Prostate gland (tissue), 2 donors: ENCODE data around the gene NTRK2. TPM values are rescaled to one million over a fixed set of nuclear protein-coding genes. Genes with fewer than 3 reads are reported as not detected.

Experiments
- DNase-seq: peaks from one replicate; pipeline ENCODE4 v3.0.0-alpha.2; 2019; ENCODE audit warnings: low spot score
- H3K27ac ChIP-seq, 2 donors: fragments of 200-600 bp; sonication (generic); 2 replicates each; pipeline ENCODE4 v1.5.1; 2017 to 2019
- H3K27me3 ChIP-seq: fragments of 200-600 bp; sonication (generic); replicated peaks from 2 replicates; pipeline ENCODE4 v1.5.1; 2019; ENCODE audit not compliant: insufficient read depth
- H3K36me3 ChIP-seq, 2 donors: fragments of 200-600 bp; sonication (generic); 1 replicate in 1 of 2; 2 replicates in 1 of 2; pipeline versions ENCODE4 v1.5.1 to v1.8.1; 2017 to 2019
- H3K4me1 ChIP-seq: fragments of 200-600 bp; sonication (generic); replicated peaks from 2 replicates; pipeline ENCODE4 v1.5.1; 2019
- H3K4me3 ChIP-seq, 2 donors: fragments of 200-600 bp; sonication (generic); 2 replicates each; pipeline ENCODE4 v1.5.1; 2017 to 2019
- H3K9me3 ChIP-seq: fragments of 200-600 bp; sonication (generic); 2 replicates; pipeline ENCODE4 v1.5.1; 2017
- POLR2A ChIP-seq: fragments of 450-650 bp; IDR thresholded peaks from one replicate; pipeline ENCODE4 v1.6.1; 2016; ENCODE audit warnings: antibody characterized with exemption, mild to moderate bottlenecking
- POLR2AphosphoS5 ChIP-seq: sonication (generic); formaldehyde crosslinking; IDR thresholded peaks from one replicate; pipeline ENCODE4 v1.6.1; 2017; ENCODE audit warnings: antibody characterized with exemption
- WGBS: methylation state at CpG from one replicate; pipeline ENCODE4 v1.1.5; 2018; 5-methylcytosine and 5-hydroxymethylcytosine counted together
- intact Hi-C: fragments of 100-400 bp; cut with DNase I; formaldehyde crosslinking; loops from one replicate; pipeline ENCODE4 v1.14.2; 2022
- total RNA-seq, 2 donors: library from RNA; depleted of rRNA; stranded (reverse); fragments of >200 nt; gene quantifications; one replicate each; pipeline ENCODE4 v1.1.0, GENCODE V29; 2016
- TF ChIP-seq, protein P1 (sequence below), 4 experiments: fragments of 200-600 bp in 2 of 4; fragments of 450-650 bp in 2 of 4; sonication (generic) in 2 of 4; IDR thresholded peaks; 1 replicate in 3 of 4; 2 replicates in 1 of 4; pipeline ENCODE4 v1.5.1; 2016 to 2019; ENCODE audit warnings: antibody characterized with exemption in 4 of 4, mild to moderate bottlenecking in 2 of 4, moderate library complexity in 2 of 4

Gene NTRK2
- total RNA-seq: 10 to 100 TPM in 1 of 2 donors, 1 to 10 TPM in 1; 2.3 to 11.1 TPM

DNA sequence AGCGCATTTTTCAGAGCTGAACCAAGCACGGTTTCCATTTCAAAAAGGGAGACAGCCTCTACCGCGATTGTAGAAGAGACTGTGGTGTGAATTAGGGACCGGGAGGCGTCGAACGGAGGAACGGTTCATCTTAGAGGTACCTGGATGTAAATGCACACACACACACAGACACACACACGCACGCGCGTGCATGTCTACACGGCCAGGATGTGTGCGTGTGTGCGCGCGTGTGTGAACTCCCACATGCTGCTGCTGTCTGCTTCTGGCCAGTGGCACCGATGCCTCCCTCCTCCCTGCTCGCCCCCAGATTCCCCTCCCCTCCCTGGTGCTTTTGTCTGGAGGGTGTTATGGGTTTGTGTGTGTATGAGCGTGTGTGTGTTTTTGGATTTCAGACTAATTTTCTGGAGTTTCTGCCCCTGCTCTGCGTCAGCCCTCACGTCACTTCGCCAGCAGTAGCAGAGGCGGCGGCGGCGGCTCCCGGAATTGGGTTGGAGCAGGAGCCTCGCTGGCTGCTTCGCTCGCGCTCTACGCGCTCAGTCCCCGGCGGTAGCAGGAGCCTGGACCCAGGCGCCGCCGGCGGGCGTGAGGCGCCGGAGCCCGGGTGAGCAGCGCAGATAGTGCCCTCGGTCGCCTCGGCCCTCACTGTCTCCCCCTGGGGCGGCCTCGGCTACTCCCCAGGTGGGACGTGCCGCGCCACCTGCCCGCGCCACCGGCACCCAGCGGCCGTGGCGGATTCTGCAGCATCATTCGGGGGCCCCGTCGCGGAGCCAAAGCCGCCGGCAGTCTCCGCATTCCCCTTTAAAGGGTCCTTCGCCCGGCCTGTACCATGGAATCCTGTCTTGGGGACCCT, at the start of gene NTRK2:
Gene NTRK2 (plus strand): TSS at position 442 of the 850 bp plus-strand sequence. CDS start 1,020 bp downstream, outside the sequence.
- Histone ChIP-seq H3K4me3 (peak within 1 kb of the TSS; percentile 20 to 31), H3K9me3 (no peaks in the 10 kb centered on the region), H3K4me1 (peaks cover 2% of the 10 kb centered on the region), H3K27ac (peak within 1 kb of the TSS in 1 of 2 donors; percentile 2), H3K36me3 (no peaks in the 10 kb centered on the region), H3K27me3 (peaks cover 9% of the 10 kb centered on the region)
- intact Hi-C loops: no loop called here
- TF ChIP-seq POLR2A (no peak), POLR2AphosphoS5 (no peak)
- TF ChIP-seq, protein P1, sequence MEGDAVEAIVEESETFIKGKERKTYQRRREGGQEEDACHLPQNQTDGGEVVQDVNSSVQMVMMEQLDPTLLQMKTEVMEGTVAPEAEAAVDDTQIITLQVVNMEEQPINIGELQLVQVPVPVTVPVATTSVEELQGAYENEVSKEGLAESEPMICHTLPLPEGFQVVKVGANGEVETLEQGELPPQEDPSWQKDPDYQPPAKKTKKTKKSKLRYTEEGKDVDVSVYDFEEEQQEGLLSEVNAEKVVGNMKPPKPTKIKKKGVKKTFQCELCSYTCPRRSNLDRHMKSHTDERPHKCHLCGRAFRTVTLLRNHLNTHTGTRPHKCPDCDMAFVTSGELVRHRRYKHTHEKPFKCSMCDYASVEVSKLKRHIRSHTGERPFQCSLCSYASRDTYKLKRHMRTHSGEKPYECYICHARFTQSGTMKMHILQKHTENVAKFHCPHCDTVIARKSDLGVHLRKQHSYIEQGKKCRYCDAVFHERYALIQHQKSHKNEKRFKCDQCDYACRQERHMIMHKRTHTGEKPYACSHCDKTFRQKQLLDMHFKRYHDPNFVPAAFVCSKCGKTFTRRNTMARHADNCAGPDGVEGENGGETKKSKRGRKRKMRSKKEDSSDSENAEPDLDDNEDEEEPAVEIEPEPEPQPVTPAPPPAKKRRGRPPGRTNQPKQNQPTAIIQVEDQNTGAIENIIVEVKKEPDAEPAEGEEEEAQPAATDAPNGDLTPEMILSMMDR (IDR thresholded peaks at IDR 0.05): no peak
- no peak for DNase-seq
- WGBS: under 1% methylated on average over 48 of the region's 69 CpGs

DNA sequence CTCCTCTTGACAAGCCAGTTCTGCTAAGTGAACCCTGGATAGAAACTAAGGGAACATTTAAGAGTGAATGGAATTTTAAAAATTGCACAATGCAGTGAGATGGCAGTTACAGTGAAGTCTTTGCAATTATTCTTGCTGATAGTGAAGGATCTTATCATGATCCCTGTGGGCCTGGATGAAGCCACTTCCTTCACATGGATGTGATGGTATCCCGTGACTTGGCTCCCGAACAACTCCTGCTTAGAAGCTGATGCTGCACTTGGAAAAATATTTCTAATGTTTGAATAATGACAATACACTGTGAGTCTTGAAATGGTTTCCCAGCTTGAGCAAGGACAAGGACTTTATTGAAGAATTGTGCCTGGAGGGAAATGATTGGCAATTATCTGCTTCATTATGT, 49.2 kb upstream of the NTRK2 start:
- no peaks in the 10 kb centered on the region for H3K27me3 ChIP-seq
- intact Hi-C loops: no loop called here
- no peak overlapping the region for H3K27ac ChIP-seq
- no peak for DNase-seq
- 77% methylated on average over 2 of the region's 2 CpGs for WGBS
- no peaks in the 10 kb centered on the region for H3K4me1 ChIP-seq
- TF ChIP-seq POLR2AphosphoS5 (no peak), POLR2A (no peak)
- TF ChIP-seq, protein P1 (IDR thresholded peaks at IDR 0.05): no peak
- no peak overlapping the region for H3K4me3 ChIP-seq
- H3K9me3 ChIP-seq: no peaks in the 10 kb centered on the region
- no peaks in the 10 kb centered on the region for H3K36me3 ChIP-seq

DNA sequence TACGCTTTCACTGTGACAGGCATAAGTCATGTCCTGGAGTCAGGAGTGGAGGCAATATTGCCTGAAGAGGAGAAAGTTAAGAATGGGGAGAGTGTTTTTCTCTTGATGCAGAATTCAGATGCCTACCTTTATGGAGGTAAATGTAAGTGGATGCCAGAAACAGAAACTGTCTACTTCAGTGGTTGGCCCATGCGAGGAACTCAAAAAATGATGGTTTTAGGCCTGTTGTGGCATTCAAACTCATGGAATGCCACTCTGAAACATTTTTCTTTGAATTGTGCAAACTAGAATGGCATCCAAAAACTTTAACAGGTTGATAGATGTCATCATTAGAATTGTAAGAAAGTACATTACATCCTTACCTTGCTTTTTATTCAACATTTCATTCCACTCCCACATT, 47.7 kb upstream of the NTRK2 start:
- no peaks in the 10 kb centered on the region for H3K4me1 ChIP-seq
- H3K36me3 ChIP-seq: no peaks in the 10 kb centered on the region
- no peaks in the 10 kb centered on the region for H3K27me3 ChIP-seq
- TF ChIP-seq POLR2A (no peak), POLR2AphosphoS5 (no peak)
- TF ChIP-seq, protein P1 (IDR thresholded peaks at IDR 0.05): no peak
- 91% methylated on average over 2 of the region's 2 CpGs for WGBS
- no peak overlapping the region for H3K27ac ChIP-seq
- DNase-seq: no peak
- intact Hi-C loops: no loop called here
- no peak overlapping the region for H3K4me3 ChIP-seq
- no peaks in the 10 kb centered on the region for H3K9me3 ChIP-seq

DNA sequence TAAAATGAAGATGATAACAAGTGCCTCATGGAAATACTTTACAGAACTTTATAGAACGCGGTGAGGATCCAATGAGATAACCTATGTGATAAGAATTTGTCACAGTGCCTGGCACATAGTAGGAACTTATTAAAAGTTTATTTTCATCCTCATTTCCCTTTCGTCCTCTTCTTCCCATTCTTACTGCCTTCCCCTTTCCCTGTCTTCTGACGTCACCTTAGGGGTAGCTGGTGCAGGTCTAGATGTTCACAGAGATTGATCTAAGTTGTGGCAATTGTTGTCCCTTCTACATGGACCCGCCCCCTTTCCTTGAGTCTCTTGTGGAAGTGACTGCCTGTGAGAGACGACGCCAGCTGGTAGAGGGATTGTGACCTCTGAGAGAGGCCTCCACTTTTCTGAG, 46.5 kb upstream of the NTRK2 start:
- WGBS: 95% methylated on average over 7 of the region's 7 CpGs
- no peak overlapping the region for H3K4me3 ChIP-seq
- no peak overlapping the region for H3K27ac ChIP-seq
- H3K4me1 ChIP-seq: no peaks in the 10 kb centered on the region
- H3K27me3 ChIP-seq: no peaks in the 10 kb centered on the region
- TF ChIP-seq POLR2A: no peak
- TF ChIP-seq POLR2AphosphoS5: no peak
- TF ChIP-seq, protein P1 (IDR thresholded peaks at IDR 0.05): no peak
- intact Hi-C loops: no loop called here
- no peak for DNase-seq
- H3K9me3 ChIP-seq: no peaks in the 10 kb centered on the region
- H3K36me3 ChIP-seq: no peaks in the 10 kb centered on the region

DNA sequence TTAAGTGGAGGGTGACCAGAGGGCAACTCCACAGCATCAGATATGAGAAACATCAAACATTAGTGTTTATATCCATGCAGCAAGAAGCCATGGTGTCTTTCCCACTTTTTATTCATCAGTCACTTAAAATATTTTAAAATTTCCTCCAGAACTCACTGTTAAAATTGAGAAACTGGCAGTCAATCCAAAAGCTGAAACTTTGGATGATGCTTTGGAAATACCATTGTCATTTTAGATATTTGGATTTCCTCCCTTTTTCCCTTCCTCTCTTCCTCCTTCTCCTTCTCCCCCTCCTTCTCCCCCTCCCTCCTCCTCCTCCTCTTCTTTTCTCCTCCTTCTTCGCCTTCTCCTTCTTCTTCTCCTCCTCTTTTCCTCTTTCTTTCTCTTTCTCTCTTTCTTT, 33.1 kb upstream of the NTRK2 start:
- Histone ChIP-seq H3K27ac (no peak overlapping the region), H3K36me3 (no peaks in the 10 kb centered on the region), H3K4me1 (no peaks in the 10 kb centered on the region), H3K4me3 (no peak overlapping the region), H3K9me3 (no peaks in the 10 kb centered on the region), H3K27me3 (no peaks in the 10 kb centered on the region)
- intact Hi-C loops: no loop called here
- WGBS: 91% methylated on average over 1 of the region's 1 CpG
- TF ChIP-seq POLR2AphosphoS5: no peak
- TF ChIP-seq, protein P1 (IDR thresholded peaks at IDR 0.05): no peak
- TF ChIP-seq POLR2A: no peak
- no peak for DNase-seq
